ENCODE measurements around the gene CYP2C8.
"Not testable (repeated sequence)": the region's sequence is repeated elsewhere in the genome, so short reads cannot be mapped to it uniquely, and the experiment has no call there.

Gene CYP2C8

GRCh38 chr10:95069286-95069685 is at the start of gene CYP2C8:
TSS of gene CYP2C8 (minus strand) at chr10:95069497. CDS start at chr10:95069402, 95 bp downstream.
- no peak for DNase-seq

DNA sequence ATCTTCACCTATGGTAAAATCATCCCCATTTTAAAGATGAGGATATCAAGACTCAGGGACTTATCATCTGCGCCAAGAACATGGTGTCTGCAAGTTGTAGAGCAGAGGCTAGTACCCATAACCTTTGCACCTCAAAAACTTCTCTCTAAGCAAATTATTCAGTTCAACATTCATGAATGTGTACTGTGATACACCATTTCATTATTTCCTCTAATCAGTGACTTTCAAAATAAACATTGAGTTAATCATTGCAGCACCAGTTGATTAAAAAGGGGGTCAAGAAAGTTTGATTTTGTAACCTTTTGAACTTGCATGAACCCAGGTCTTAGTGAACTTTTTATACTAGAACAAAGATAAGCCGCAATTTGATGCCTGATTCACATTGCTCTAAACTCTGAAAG is 47.6 kb upstream of the CYP2C8 start:
- no peak for DNase-seq

DNA sequence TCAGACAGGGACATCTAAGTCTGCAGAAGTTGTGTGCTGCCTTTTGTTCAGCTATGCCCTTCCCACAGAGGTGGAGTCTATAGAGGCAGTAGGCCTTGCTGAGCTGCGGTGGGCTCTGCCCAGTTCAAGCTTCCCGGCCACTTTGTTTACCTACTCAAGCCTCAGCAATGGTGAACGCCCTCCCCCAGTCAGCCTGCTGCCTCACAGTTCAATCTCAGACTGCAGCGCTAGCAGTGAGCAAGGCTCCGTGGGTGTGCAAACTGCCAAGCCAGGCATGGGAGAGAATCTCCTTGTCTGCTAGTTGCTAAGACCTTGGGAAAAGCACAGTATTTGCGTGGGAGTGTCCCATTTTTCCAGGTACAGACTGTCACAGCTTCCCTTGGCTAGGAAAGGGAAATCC is 41.5 kb upstream of the CYP2C8 start:
- DNase-seq = not testable (repeated sequence)

GRCh38 chr10:95097805-95098204 is 28.5 kb upstream of the CYP2C8 start:
- DNase-seq = no peak

DNA sequence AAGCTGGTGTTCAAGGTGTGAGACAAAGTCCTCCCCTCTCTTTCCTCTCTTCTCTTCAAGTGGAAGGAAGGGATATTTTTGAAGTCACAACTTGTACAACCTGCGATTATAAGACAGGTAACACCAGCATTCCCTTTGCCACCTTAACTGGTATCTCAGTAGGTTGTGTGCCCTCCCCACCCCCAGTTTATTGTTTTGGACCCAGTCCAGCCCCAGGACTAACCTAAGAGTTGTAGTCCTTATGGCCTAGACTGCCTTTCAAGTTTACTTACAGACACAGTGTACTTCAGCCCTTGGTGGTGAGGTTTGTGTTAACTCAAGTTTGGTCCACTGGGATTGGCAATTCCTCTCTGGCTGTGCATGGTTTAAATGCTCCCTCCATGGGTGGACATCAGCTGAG is 26.8 kb upstream of the CYP2C8 start:
- DNase-seq = no peak

DNA sequence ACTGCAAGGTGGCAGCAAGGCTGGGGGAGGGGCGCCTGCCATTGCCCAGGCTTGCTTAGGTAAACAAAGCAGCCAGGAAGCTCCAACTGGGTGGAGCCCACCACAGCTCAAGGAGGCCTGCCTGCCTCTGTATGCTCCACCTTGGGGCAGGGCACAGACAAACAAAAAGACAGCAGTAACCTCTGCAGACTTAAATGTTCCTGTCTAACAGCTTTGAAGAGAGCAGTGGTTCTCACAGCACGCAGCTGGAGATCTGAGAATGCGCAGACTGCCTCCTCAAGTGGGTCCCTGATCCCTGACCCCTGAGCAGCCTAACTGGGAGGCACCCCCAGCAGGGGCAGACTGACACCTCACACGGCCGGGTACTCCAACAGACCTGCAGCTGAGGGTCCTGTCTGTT is 10.3 kb upstream of the CYP2C8 start:
- not testable (repeated sequence) for DNase-seq

DNA sequence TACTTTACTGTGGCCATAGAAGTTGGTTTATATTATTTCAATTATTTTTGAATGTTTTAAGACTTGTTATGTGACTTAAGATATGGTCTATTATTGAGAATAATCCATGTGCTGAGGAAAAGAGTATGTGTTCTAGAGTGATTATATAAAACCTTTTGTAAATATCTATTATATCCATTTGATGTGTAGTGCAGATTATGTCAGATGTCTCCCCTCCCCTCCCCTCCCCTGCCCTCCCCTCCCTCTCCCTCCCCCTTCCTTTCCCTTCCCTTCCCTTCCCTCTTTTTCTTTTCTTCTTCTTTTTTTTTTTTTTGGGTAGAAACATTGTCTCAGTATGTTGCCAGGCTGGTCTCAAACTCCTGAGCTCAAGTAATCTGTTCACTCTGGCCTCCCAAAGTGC is 8.3 kb upstream of the CYP2C8 start:
- no peak for DNase-seq

DNA sequence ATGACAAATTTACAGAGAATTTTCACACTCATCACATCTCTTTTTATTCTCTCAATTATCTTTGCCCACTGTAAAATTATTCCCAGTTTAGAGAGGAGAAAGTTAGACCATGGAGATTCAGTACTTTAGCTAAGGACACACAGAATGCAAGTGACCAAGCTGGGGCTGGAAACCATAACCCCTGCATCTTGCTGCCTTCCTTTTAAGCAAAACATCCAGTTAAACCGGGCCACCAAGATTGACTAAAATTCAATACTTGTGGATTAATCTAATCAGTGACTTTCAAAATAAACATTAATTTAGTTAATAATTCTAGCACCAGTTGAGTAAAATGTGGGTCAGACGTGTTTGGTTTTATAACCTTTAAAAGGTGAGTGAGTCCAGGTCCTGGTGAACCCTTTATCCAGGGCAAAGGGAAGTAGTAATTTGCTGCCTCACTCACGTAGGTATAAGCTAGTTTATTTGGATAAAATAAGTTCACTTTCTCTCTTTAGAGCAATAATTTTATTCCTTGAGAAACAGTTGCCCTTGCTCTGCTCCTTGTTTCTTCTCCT is 1.9 kb upstream of the CYP2C8 start:
- DNase-seq = no peak

GRCh38 chr10:95064125-95064524 is 5.2 kb downstream of the CYP2C8 start:
- DNase-seq = not testable (repeated sequence)

- DNase-seq = no peak
These were observed 12.4 kb downstream of the CYP2C8 start for GRCh38 chr10:95056744-95057363.

- DNase-seq = no peak
These were observed 19.4 kb downstream of the CYP2C8 start for GRCh38 chr10:95049919-95050318.

- DNase-seq = no peak
These were observed 21.1 kb downstream of the CYP2C8 start for GRCh38 chr10:95048206-95048605.

GRCh38 chr10:95039281-95039680 is 30.0 kb downstream of the CYP2C8 start:
- DNase-seq = no peak

DNA sequence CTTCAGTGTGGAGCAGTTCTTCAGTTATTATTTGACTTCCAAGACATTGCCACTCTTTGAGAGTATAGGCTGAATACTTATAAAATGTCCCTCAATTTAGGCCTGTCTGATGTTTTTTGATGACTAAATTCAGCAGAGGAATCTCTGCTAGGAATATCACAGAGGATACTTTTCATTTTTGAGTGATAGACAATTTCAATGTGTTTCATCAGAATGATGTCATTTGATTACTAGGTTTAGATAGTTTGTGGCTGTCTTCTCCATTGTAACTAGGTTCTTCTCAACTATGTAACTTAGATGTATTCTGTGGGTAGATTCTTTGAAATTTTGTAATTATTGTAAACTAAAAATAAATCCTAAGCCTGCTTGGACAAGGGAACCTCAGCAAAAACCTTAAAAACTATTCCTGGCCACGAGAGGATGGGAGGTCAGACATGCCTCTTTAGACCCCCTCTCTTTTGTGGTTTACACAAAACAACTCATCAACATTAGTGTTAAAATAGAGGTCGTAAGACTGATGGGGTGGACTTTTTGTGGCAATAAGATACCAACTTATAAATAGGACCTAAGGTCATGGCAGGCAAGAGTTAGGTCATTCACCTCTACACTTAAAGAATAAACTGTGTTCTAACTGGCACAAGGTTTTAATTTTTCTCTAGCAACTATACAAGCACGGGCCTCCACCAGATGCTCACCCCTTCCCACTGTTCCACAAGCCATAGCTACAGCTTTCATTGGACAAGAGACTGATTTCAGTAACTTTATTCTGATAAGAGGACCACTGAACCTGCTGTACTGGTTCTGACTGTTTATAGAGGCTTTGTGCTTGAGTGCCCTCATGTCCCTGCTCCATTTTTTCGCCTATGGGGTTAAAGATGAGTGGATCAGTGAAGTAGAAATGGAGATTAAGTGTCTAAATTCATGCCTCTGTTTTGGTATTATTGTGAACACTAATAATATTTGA is 33.7 kb downstream of the CYP2C8 start:
- DNase-seq = no peak

- DNase-seq = no peak
These were observed 34.9 kb downstream of the CYP2C8 start for GRCh38 chr10:95034401-95034800.

GRCh38 chr10:95031656-95032055 is 37.6 kb downstream of the CYP2C8 start:
- DNase-seq = no peak

GRCh38 chr10:95026461-95026860 is 42.8 kb downstream of the CYP2C8 start:
- DNase-seq = no peak

DNA sequence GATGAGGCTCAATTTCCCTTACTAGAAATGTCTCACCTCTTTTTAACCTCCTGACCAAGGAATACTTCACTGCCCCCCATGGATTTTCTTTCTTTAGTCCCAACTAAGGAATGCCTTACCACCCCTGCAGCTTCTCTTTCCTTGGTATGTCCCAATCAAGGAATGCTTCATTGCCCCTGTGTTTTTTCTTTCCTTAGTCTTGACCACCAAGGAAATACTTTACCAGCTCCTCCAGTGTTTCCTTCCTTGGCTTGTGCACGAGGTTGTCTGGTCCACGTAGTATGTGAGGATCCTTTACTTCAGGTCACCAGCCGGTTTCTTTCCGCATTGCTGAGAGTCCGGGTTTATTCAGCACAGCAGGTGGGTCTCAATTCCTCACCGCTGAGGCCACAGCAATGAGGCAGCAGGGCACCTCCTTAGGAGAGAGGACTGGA is 71.5 kb downstream of the CYP2C8 start:
- no peak for DNase-seq

DNA sequence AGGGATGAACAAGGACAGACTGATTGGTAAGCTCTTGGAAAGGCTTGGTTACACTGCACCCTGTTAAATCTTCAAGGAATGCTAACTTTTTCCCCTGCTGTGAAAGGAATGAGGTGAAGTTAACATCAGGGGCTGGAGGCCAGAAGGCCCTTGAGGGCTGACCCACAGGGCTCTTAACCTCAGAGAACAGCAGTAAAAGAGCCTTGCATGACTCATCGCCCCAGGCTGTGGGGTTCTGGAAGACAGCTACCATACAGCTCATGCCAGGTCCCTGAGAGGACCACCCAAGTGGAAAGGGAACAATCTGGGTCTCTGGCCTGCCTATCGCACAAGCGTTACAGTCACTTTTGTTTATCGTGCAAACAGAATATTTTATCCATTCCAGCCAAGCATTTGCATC is 76.5 kb downstream of the CYP2C8 start:
- no peak for DNase-seq

GRCh38 chr10:94991243-94991888 is 77.9 kb downstream of the CYP2C8 start:
- peak; percentile 4 for DNase-seq

GRCh38 chr10:94989192-94989591 is 80.1 kb downstream of the CYP2C8 start:
- no peak for DNase-seq
